GM19351 (cell line): ENCODE data around the gene TBCC.
"Not testable (repeated sequence)": the region's sequence is repeated elsewhere in the genome, so short reads cannot be mapped to it uniquely, and the experiment has no call there.

Experiments used
- ATAC-seq: cut with Tn5 transposase; IDR thresholded peaks from one replicate; pipeline ENCODE4 v1.9.1; 2021; ENCODE audit warnings: mild to moderate bottlenecking, moderate library complexity; ENCODE audit not compliant: unreplicated experiment

TBCC gene

DNA sequence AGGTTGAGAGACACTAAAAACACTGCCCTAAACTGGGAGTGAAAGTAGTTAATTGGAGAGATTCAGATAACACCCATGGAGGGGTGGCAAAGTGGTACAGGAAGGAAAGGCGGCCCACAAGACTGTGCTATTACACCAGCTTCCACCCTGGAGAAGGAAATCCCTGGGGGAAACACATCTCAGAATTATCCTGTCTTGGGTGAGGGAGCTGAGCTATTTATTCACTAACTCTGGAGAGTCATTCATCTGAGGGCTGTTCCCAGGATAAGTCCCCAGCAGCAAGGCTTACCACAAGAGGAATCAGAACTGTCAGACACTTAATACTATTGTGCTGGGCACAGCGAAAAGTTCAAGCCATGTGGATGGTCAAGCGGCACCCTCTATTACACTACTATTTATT lies 9.9 kb downstream of the TBCC start:
- no peak for ATAC-seq

DNA sequence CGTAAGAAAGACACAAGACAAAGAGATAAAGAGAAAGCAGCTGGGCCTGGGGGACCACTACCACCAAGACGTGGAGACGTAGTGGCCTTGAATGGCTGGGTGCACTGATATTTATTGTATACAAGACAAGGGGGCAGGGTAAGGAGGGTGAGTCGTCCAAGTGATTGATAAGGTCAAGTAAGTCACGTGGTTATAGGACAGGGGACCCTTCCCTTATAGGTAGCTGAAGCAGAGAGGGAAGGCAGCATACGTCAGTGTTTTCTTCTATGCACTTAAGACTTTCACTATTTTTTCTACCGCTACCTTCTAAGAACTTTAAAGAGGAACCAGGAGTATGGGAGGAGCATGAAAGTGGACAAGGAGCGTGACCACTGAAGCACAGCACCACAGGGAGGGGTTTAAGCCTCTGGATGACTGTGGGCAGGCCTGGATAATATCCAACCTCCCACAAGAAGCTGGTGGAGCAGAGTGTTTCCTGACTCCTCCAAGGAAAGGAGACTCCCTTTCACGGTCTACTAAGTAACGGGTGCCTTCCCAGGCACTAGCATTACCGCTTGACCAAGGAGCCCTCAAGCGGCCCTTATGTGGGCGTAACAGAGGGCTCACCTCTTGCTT lies 11.9 kb downstream of the TBCC start:
- not testable (repeated sequence) for ATAC-seq

GRCh38 chr6:42729731-42730130 lies 16.2 kb downstream of the TBCC start:
- ATAC-seq: no peak

- no peak for ATAC-seq
Measured at GRCh38 chr6:42727627-42728026, 18.3 kb downstream of the TBCC start.

GRCh38 chr6:42727087-42727611 lies 18.8 kb downstream of the TBCC start:
- ATAC-seq: no peak

DNA sequence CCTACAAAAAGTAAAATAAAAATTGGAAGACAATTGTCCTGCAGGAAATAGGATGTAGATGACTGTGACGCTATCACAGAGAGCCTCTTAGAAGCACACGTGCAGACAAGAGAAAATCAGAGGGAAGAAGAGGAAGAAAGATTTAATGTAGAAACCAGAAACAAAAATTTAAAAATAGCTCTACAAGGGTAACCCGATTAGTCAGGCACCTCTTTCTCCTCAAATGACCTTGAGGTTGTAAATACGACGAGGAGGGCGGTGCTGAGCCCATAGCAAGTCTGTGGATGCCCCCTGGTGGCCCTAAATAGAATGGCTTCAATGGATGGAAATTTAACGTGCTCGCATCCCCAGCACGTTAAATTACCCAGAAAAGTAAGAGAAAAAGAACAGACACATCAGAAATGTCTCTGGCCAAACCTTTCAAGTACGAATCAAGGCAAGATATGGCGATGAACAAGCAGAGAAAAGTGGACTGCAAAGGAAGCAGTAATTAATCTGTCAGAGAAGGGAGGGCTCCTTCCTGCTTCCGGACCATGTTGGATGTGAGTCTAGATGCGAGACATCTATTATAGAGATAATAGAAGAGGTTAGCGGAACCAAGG lies 19.3 kb downstream of the TBCC start:
- ATAC-seq: peak; percentile 87

- ATAC-seq: no peak
Measured at GRCh38 chr6:42726026-42726425, 19.9 kb downstream of the TBCC start.

DNA sequence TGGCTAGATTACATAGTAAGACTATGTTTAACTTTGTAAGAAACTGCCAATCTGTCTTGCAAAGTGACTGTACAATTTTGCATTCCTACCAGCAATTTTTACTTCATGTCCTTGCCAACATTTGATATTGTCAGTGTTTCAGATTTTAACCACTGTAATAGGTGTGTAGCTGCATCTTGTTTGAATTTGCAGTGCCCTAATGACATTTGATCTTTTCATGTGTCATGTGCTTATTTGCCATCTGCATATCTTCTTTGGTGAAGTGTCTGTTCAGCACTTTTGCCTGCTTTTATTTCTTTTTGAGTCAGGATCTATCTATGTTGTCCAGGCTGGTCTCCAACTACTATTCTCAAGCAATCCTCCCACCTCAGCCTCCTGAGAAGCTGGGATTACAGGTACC lies 21.1 kb downstream of the TBCC start:
- ATAC-seq: no peak

DNA sequence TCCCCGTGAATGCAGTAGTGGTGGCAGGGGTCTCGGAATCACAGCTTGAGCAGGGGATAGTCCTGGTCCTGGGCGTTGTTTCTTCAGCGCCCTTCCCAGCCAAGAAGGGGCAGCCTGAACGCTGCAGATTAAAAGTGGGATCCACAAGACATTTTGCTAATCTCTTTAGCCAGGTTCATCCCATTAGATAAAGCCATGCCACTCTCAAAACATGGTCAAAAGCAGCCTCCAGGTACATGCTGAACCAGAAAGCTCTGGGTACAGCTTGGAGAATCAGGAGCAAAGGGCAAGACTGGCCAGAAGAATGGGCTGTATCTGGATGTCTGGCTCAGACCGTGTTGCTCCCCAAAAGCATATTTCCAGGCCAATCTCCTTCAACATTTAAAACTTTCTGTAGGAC lies 23.4 kb downstream of the TBCC start, which contains the start of gene PRPH2:
Gene PRPH2 (minus strand): TSS at position 101 of the 400 bp plus-strand sequence. CDS start 263 bp downstream, outside the sequence.
- no peak for ATAC-seq

DNA sequence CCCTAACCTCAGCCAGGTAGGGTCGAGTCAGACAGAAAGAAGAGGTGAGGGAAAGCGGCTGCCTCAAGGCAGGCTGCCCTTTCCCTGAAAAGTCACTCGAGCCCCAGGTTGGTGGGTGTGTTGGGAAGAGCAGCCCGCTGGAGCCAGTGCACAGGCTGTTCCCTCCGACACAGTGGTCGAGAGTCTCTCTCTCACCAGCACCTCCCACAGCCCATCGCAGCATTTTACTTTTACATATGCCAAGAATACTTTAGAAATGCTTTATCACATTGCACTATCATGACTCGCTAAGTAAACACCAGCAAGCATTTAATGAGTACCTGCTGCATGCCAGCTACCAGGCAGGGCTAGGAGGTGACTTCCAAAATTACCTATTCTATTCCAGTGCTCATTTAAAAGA lies 25.2 kb downstream of the TBCC start:
- no peak for ATAC-seq

DNA sequence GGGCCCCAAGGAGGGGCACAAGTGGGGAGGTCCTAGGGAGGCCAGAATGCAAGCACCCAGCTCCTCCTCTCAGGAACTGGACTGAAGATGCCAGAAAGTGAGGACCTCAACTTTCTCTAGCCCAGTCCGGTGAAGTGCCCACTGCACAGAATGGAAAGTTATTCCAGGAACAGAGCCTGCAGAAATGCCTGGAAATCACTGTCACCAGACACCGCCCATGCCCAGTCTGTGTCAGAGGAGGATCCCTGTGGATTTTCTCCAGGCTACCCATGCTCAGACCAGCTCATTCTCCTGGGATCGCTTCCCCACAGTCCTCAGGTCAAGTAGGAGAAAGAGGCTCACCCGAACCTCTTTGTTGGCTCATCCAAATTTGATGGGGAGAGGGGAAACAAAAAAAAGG lies 30.0 kb downstream of the TBCC start:
- no peak for ATAC-seq

GRCh38 chr6:42714098-42714761 lies 31.7 kb downstream of the TBCC start:
- ATAC-seq: no peak

- no peak for ATAC-seq
Measured at GRCh38 chr6:42711930-42712329, 34.0 kb downstream of the TBCC start.

DNA sequence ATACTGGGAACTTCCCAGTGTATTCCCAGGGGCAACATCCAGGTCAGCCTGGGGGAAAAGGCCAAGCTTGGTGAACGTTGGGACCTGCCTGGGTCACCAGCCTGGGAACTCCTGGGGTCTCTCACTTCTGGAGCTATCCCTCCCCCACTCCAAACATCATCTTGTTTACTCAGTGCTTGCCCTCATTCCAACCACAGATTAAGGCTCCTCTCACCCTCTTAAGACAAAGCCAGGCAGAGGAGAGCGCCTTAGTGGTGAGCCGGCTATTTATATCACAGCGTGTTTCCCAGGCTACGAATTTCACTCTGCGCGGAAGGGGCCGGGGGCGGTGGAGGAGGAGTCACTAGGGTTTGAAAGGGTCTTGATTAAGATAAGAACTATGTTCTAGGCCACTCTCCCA lies 35.6 kb downstream of the TBCC start:
- ATAC-seq: no peak

- no peak for ATAC-seq
Measured at GRCh38 chr6:42709871-42710270, 36.0 kb downstream of the TBCC start.

- ATAC-seq: no peak
Measured at GRCh38 chr6:42708096-42708495, 37.8 kb downstream of the TBCC start.

GRCh38 chr6:42707595-42707994 lies 38.3 kb downstream of the TBCC start:
- ATAC-seq: no peak

DNA sequence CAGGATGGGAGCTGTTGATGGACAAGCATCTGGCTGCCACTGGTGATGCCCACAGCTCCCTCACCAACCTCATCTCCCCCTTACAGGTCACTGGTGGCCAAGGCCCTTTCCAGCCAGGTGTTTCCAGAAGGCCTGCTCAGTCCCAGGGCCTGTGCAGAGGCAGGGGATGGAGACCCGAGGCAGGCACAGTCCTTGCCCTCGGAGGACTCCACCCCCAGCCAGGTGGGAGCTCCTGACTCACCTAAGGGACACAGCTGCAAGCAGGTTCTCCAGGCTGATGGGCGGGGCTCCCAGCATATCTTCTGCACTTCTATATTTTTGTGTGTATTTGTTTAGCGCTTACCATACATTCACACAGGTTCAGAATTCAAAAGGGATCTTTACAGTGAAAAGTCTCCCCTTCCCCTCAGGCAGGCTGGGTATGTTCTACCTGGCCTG lies 40.9 kb downstream of the TBCC start:
- ATAC-seq: no peak

- no peak for ATAC-seq
Measured at GRCh38 chr6:42704251-42704936, 41.5 kb downstream of the TBCC start.

- not testable (repeated sequence) for ATAC-seq
Measured at GRCh38 chr6:42702786-42703185, 43.1 kb downstream of the TBCC start.

GRCh38 chr6:42702200-42702599 lies 43.7 kb downstream of the TBCC start:
- no peak for ATAC-seq
